Fibroblast of villous mesenchyme (primary cell): ENCODE data around the gene ADORA1. TPM values are rescaled to one million over a fixed set of nuclear protein-coding genes. Genes with fewer than 3 reads are reported as not detected.
A peak's percentile ranks its signal among the peaks of the same experiment; 100 is the strongest.

Experiments
- DNase-seq: peaks from one replicate; pipeline ENCODE4 v3.0.0-alpha.2; 2010; ENCODE audit warnings: low read depth
- H3K4me3 ChIP-seq: 2 replicates; pipeline ENCODE4 v1.5.1; 2011; ENCODE audit warnings: low read depth, mild to moderate bottlenecking, low read length
- total RNA-seq: library from RNA; depleted of rRNA; stranded (reverse); fragments of >200 nt; gene quantifications from 2 replicates; pipeline ENCODE4 v1.2.3, GENCODE V29; 2012
- TF ChIP-seq, protein P1 (sequence below): IDR thresholded peaks from 2 replicates; pipeline ENCODE4 v1.5.1; 2012; ENCODE audit warnings: low read depth, mild to moderate bottlenecking, low read length; ENCODE audit not compliant: insufficient read depth

Gene ADORA1
- total RNA-seq, 1 donor = 14.2 TPM

- no peak for DNase-seq
- no peak overlapping the region for H3K4me3 ChIP-seq
- TF ChIP-seq, protein P1, sequence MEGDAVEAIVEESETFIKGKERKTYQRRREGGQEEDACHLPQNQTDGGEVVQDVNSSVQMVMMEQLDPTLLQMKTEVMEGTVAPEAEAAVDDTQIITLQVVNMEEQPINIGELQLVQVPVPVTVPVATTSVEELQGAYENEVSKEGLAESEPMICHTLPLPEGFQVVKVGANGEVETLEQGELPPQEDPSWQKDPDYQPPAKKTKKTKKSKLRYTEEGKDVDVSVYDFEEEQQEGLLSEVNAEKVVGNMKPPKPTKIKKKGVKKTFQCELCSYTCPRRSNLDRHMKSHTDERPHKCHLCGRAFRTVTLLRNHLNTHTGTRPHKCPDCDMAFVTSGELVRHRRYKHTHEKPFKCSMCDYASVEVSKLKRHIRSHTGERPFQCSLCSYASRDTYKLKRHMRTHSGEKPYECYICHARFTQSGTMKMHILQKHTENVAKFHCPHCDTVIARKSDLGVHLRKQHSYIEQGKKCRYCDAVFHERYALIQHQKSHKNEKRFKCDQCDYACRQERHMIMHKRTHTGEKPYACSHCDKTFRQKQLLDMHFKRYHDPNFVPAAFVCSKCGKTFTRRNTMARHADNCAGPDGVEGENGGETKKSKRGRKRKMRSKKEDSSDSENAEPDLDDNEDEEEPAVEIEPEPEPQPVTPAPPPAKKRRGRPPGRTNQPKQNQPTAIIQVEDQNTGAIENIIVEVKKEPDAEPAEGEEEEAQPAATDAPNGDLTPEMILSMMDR = no peak
These were observed 45.6 kb downstream of the ADORA1 start for GRCh38 chr1:203173011-203173555.

DNA sequence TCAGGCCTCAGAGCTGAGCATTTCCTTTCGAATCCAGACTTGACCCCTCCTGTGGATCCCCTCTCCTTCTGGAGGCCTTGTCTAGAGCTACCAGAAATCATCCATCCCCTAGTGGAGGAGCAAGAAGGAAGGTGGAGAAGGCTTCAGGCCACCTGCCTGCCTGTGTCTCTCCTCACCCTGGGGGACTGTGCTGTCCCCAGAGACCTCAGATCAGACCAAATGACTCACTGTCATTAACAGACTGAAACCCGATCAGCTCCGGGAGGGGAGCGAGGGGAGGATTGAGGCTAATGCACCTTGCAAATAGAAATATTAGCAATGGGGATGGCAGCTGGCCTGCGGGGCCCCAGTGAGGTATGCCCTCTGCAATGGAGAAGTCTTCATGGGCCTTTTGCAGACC is 46.0 kb downstream of the ADORA1 start:
- no peak for DNase-seq
- H3K4me3 ChIP-seq = no peak overlapping the region
- TF ChIP-seq, protein P1 = no peak

- DNase-seq = no peak
- no peak overlapping the region for H3K4me3 ChIP-seq
These were observed 46.9 kb downstream of the ADORA1 start for GRCh38 chr1:203174324-203174985.

DNA sequence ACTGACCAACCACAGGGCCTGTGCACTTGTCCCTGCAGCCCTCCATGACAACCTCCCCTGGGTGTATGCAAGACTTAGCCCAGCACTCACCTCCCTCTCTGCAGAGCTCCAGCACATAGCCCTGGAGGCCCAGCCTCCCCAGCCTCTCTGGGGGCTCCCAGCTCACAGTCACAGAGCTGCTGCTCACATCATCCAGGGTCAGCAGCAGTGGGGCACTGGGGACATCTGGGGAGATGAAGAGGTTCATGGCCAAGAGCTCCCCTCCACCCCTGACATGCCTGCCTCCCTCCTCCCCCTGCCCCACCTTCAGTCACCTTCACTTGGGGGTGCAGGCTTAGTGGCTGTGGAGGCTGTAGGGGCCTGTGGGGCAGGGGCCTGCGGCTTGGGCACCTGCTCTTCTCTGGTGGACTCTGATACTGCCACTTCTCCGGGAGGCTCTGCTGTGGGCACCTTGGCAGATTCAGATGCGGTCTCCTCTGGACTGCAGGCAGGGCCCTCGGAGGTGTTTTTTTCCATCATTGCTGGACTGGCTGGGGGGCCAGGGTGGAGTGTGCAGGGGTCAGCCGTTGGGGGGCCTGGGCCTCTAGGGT is 47.8 kb downstream of the ADORA1 start, which contains the start of gene MYBPH:
MYBPH (minus strand) TSS at position 590 of the 590 bp plus-strand sequence; CDS start at position 519, 71 bp downstream.
- no peak within 1 kb of the TSS for H3K4me3 ChIP-seq
- TF ChIP-seq, protein P1 = no peak
- DNase-seq = no peak

More at GRCh38 chr1:203174324-203174985, 46.9 kb downstream of the ADORA1 start:
- TF ChIP-seq, protein P1 = no peak

- DNase-seq = peak; percentile 8
- TF ChIP-seq, protein P1 = no peak
- no peak overlapping the region for H3K4me3 ChIP-seq
These were observed 48.3 kb downstream of the ADORA1 start for GRCh38 chr1:203175827-203176241.

GRCh38 chr1:203176273-203177035 is 48.9 kb downstream of the ADORA1 start:
- no peak for DNase-seq
- no peak overlapping the region for H3K4me3 ChIP-seq
- TF ChIP-seq, protein P1 = no peak
